Measurements from ENCODE around the gene C17orf114.

C17orf114 gene

GRCh38 chr17:4766201-4766600 lies 35.9 kb downstream of the C17orf114 start:
- no peaks in the 10 kb centered on the region for H3K4me1 ChIP-seq
- ATAC-seq (no peak), DNase-seq (no peak)
- 80 to 85% (median 83%) methylated on average over 3 of the region's 3 CpGs for WGBS, 3 donors
- no peak overlapping the region for H3K4me3 ChIP-seq
- no peaks in the 10 kb centered on the region for H3K9me3 ChIP-seq
- H3K36me3 ChIP-seq (ENCODE audit: insufficient read depth in 1 of 2, low read depth in 1 of 2): no peaks in the 10 kb centered on the region
- no peak for TF ChIP-seq CTCF (IDR thresholded peaks at IDR 0.05)
- peaks cover 0 to 5% (median 0%) of the 10 kb centered on the region in 3 donors for H3K27me3 ChIP-seq (ENCODE audit: insufficient read depth in 3 of 3, low read length in 2 of 3)
- intact Hi-C loops (cut with DNase I): no loop called here
- H3K27ac ChIP-seq: no peak overlapping the region

- Histone ChIP-seq H3K9me3 (no peaks in the 10 kb centered on the region), H3K27ac (no peak overlapping the region), H3K4me1 (no peaks in the 10 kb centered on the region), H3K36me3 (ENCODE audit: insufficient read depth in 1 of 2, low read depth in 1 of 2) (no peaks in the 10 kb centered on the region), H3K27me3 (ENCODE audit: insufficient read depth in 3 of 3, low read length in 2 of 3) (no peaks in the 10 kb centered on the region), H3K4me3 (no peak overlapping the region)
- WGBS, 3 donors: 61 to 71% (median 69%) methylated on average over 3 of the region's 3 CpGs
- DNase-seq (no peak), ATAC-seq (no peak)
- intact Hi-C loops (cut with DNase I): no loop called here
- TF ChIP-seq CTCF (IDR thresholded peaks at IDR 0.05): no peak
These were observed 37.5 kb downstream of the C17orf114 start for GRCh38 chr17:4764595-4764994.

GRCh38 chr17:4759776-4760236 lies 42.3 kb downstream of the C17orf114 start:
- 81 to 84% (median 83%) methylated on average over 10 of the region's 10 CpGs for WGBS, 3 donors
- Histone ChIP-seq H3K27me3 (ENCODE audit: insufficient read depth in 3 of 3, low read length in 2 of 3) (peaks cover 0 to 9% (median 0%) of the 10 kb centered on the region in 3 donors), H3K27ac (no peak overlapping the region), H3K4me3 (no peak overlapping the region), H3K36me3 (ENCODE audit: insufficient read depth in 1 of 2, low read depth in 1 of 2) (no peaks in the 10 kb centered on the region), H3K4me1 (no peaks in the 10 kb centered on the region), H3K9me3 (no peaks in the 10 kb centered on the region)
- intact Hi-C loops (cut with DNase I): no loop called here
- ATAC-seq (no peak), DNase-seq (peak in 1 of 2 donors; percentile 1)
- no peak for TF ChIP-seq CTCF (IDR thresholded peaks at IDR 0.05)

GRCh38 chr17:4753392-4753791 lies 48.7 kb downstream of the C17orf114 start:
- H3K4me1 ChIP-seq: no peaks in the 10 kb centered on the region
- no peak overlapping the region for H3K27ac ChIP-seq
- TF ChIP-seq CTCF (IDR thresholded peaks at IDR 0.05): no peak
- H3K36me3 ChIP-seq (ENCODE audit: insufficient read depth in 1 of 2, low read depth in 1 of 2): no peaks in the 10 kb centered on the region
- H3K9me3 ChIP-seq: no peaks in the 10 kb centered on the region
- DNase-seq (no peak), ATAC-seq (no peak)
- intact Hi-C loops (cut with DNase I): no loop called here
- H3K4me3 ChIP-seq: no peak overlapping the region
- 79 to 85% (median 81%) methylated on average over 1 of the region's 1 CpG for WGBS, 3 donors
- peaks cover 4 to 66% (median 7%) of the 10 kb centered on the region in 3 donors for H3K27me3 ChIP-seq (ENCODE audit: insufficient read depth in 3 of 3, low read length in 2 of 3)

GRCh38 chr17:4751932-4752331 lies 50.2 kb downstream of the C17orf114 start:
- ATAC-seq: no peak
- Histone ChIP-seq H3K4me3 (no peak overlapping the region), H3K27ac (no peak overlapping the region), H3K9me3 (no peaks in the 10 kb centered on the region), H3K36me3 (ENCODE audit: insufficient read depth in 1 of 2, low read depth in 1 of 2) (no peaks in the 10 kb centered on the region), H3K27me3 (ENCODE audit: insufficient read depth in 3 of 3, low read length in 2 of 3) (peaks cover 4 to 76% (median 7%) of the 10 kb centered on the region in 3 donors), H3K4me1 (no peaks in the 10 kb centered on the region)
- no peak for TF ChIP-seq CTCF (IDR thresholded peaks at IDR 0.05)
- intact Hi-C loops (cut with DNase I): no loop called here
- 52 to 63% (median 55%) methylated on average over 5 of the region's 5 CpGs for WGBS, 3 donors
- no peak for DNase-seq

Measured in psoas muscle (tissue), 7 donors.